Kidney epithelial cell (primary cell): Measurements from ENCODE around the gene SNX5. TPM values are rescaled to one million over a fixed set of nuclear protein-coding genes. Genes with fewer than 3 reads are reported as not detected.

Experiments used
- DNase-seq: peaks from one replicate; pipeline ENCODE4 v3.0.0-alpha.2; 2010; ENCODE audit warnings: low read depth
- H3K27me3 ChIP-seq: 2 replicates; pipeline ENCODE4 v1.6.0; 2011; ENCODE audit warnings: low read length; ENCODE audit not compliant: control insufficient read depth, insufficient read depth
- H3K36me3 ChIP-seq: 2 replicates; pipeline ENCODE4 v1.5.1; 2011; ENCODE audit warnings: low read length; ENCODE audit not compliant: control insufficient read depth, insufficient read depth
- H3K4me3 ChIP-seq: 2 replicates; pipeline ENCODE4 v1.5.1; 2011; ENCODE audit warnings: low read depth, mild to moderate bottlenecking, control low read depth, low read length
- total RNA-seq: library from RNA; depleted of rRNA; stranded (reverse); fragments of >200 nt; gene quantifications from 2 replicates; pipeline ENCODE4 v1.2.3, GENCODE V29; 2015
- TF ChIP-seq, protein P1 (sequence below): IDR thresholded peaks from 2 replicates; pipeline ENCODE4 v1.5.1; 2011; ENCODE audit warnings: mild to moderate bottlenecking, moderate library complexity, low read length, control low read depth, inconsistent platforms; ENCODE audit not compliant: insufficient read depth, poor library complexity, severe bottlenecking

Gene SNX5
- total RNA-seq, 1 donor from 2014 or later, result 80.8 TPM

- no peak for DNase-seq
- Histone ChIP-seq H3K36me3 (no peaks in the 10 kb centered on the region), H3K27me3 (peaks cover 6% of the 10 kb centered on the region), H3K4me3 (no peak overlapping the region)
- TF ChIP-seq, protein P1, sequence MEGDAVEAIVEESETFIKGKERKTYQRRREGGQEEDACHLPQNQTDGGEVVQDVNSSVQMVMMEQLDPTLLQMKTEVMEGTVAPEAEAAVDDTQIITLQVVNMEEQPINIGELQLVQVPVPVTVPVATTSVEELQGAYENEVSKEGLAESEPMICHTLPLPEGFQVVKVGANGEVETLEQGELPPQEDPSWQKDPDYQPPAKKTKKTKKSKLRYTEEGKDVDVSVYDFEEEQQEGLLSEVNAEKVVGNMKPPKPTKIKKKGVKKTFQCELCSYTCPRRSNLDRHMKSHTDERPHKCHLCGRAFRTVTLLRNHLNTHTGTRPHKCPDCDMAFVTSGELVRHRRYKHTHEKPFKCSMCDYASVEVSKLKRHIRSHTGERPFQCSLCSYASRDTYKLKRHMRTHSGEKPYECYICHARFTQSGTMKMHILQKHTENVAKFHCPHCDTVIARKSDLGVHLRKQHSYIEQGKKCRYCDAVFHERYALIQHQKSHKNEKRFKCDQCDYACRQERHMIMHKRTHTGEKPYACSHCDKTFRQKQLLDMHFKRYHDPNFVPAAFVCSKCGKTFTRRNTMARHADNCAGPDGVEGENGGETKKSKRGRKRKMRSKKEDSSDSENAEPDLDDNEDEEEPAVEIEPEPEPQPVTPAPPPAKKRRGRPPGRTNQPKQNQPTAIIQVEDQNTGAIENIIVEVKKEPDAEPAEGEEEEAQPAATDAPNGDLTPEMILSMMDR, result no peak
Observed at GRCh38 chr20:17928633-17929311, 39.8 kb downstream of the SNX5 start.

GRCh38 chr20:17928211-17928611 is 40.4 kb downstream of the SNX5 start:
- DNase-seq, result no peak
- Histone ChIP-seq H3K36me3 (no peaks in the 10 kb centered on the region), H3K27me3 (peaks cover 6% of the 10 kb centered on the region), H3K4me3 (no peak overlapping the region)
- TF ChIP-seq, protein P1, result no peak

- DNase-seq, result no peak
Observed at GRCh38 chr20:17925940-17926300, 42.7 kb downstream of the SNX5 start.

DNA sequence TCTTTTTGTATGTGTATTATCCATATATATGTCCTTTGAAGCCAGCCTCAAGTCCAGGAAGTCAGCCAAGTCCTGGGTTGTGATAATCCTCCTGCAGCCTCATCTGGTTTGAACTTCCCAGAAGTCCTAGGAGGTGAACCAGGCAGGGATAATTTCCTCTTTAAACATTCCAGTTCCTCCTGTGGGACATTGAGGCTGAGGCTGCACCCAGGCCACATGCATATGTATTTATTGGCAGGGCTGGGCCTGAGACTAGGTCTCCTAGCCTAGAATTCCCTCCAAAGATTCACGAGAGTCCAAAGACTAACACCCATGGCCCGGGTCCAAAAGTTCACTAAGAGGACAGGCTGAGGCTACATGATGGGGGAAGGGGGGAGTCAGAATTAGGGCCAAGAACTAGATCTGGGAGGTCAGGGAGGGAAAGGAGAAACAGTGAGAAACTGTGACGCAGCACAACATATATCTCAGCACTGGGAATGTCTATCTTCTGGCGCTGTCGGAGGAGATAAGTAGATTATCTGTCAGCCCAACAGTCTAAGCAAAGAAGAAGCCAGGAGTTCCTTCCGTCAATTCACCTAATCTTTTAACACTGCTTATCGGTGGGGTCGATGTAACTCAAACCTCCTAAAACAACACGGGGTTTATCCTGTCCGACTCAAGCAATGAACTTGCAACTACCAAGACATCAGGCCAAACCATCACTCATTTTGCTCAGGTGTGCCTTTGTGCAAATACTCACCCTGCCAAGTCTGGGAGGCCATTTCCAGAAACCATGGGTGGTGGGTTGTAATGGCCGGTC is 43.3 kb downstream of the SNX5 start:
- H3K4me3 ChIP-seq, result no peak overlapping the region
- DNase-seq, result no peak
- TF ChIP-seq, protein P1, result no peak
- H3K36me3 ChIP-seq, result no peaks in the 10 kb centered on the region
- H3K27me3 ChIP-seq, result peaks cover 6% of the 10 kb centered on the region

More at GRCh38 chr20:17925940-17926300, 42.7 kb downstream of the SNX5 start:
- Histone ChIP-seq H3K4me3 (no peak overlapping the region), H3K27me3 (peaks cover 6% of the 10 kb centered on the region), H3K36me3 (no peaks in the 10 kb centered on the region)
- TF ChIP-seq, protein P1, result no peak

DNA sequence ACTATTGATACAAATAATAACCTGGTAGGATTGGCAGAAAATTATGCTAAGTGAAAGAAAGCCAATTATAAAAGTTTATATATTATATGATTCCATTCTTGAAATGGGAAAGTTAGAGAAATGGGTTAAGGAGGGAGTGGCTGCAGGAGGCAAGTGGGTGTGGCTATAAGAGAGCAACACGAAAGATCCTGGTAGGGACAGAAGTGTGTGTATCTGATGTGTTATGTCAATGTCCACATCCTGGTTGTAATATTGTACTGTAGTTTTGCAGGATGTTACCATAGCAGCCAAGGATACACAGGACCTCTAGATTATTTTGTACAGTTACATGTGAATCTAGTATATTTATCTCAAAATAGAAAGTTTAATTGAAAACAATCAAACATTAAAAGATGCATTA is 46.8 kb downstream of the SNX5 start:
- DNase-seq, result no peak
- TF ChIP-seq, protein P1, result no peak

GRCh38 chr20:17919149-17919548 is 49.4 kb downstream of the SNX5 start:
- Histone ChIP-seq H3K27me3 (no peaks in the 10 kb centered on the region), H3K36me3 (no peaks in the 10 kb centered on the region), H3K4me3 (no peak overlapping the region)
- TF ChIP-seq, protein P1, result no peak
- no peak for DNase-seq

More for the DNA sequence above, 46.8 kb downstream of the SNX5 start:
- Histone ChIP-seq H3K36me3 (no peaks in the 10 kb centered on the region), H3K4me3 (no peak overlapping the region), H3K27me3 (peaks cover 3% of the 10 kb centered on the region)
